ENCODE measurements around the gene CD70. TPM values are rescaled to one million over a fixed set of nuclear protein-coding genes. Genes with fewer than 3 reads are reported as not detected.
"Not testable (repeated sequence)": the region's sequence is repeated elsewhere in the genome, so short reads cannot be mapped to it uniquely, and the experiment has no call there.

CD70 gene
- total and polyA plus RNA-seq, 2 donors (not counting 1 experiment from before 2014, with no cell fraction given), result 23.9 to 49.1 TPM

- no peak overlapping the region for H3K27ac ChIP-seq (ENCODE audit: low read length in 2 of 2)
- H3K4me2 ChIP-seq (replicated peaks; ENCODE audit: low read depth, low read length, poor library complexity, severe bottlenecking), result no peak overlapping the region
- 75% methylated on average over 2 of the region's 2 CpGs for WGBS (ENCODE audit: insufficient coverage)
- no peaks in the 10 kb centered on the region for H3K79me2 ChIP-seq (ENCODE audit: control insufficient read depth, insufficient read depth, low read length)
- peaks cover 0 to 3% (median 0%) of the 10 kb centered on the region in 3 donors for H3K9me3 ChIP-seq (ENCODE audit: control extremely low read depth in 1 of 3, control insufficient read depth in 2 of 3, insufficient read depth in 1 of 3, low read length in 2 of 3)
- peaks cover 0 to 8% (median 0%) of the 10 kb centered on the region in 4 experiments for H3K27me3 ChIP-seq (replicated peaks in 1 of 4; ENCODE audit: control extremely low read depth in 1 of 4, control insufficient read depth in 3 of 4, insufficient read depth in 4 of 4, low read length in 3 of 4)
- H4K20me1 ChIP-seq (ENCODE audit: control insufficient read depth, insufficient read depth, low read length, poor library complexity, severe bottlenecking), result no peaks in the 10 kb centered on the region
- Mint-ChIP-seq H3K27ac (no peak overlapping the region), H3K4me3 (no peak overlapping the region), H3K4me1 (no peaks in the 10 kb centered on the region), H3K9me3 (ENCODE audit: insufficient read depth) (peaks cover 3% of the 10 kb centered on the region), H3K27me3 (peaks cover 18% of the 10 kb centered on the region)
- H3K4me1 ChIP-seq (ENCODE audit: control insufficient read depth in 2 of 2, insufficient read depth in 2 of 2, low read length in 2 of 2), result no peaks in the 10 kb centered on the region
- TF ChIP-seq CTCF (IDR thresholded peaks at IDR 0.05) (no peak), EZH2 (IDR thresholded peaks at IDR 0.05; ENCODE audit: borderline replicate concordance, insufficient read depth, low read depth, low read length, poor library complexity, severe bottlenecking) (no peak)
- intact Hi-C loops (cut with micrococcal nuclease), result loop anchor here (2.0 kb wide), 1 partner anchor 68 kb away; no protein-coding TSS in a partner anchor
- no peak overlapping the region for H2AFZ ChIP-seq (ENCODE audit: insufficient read depth, low read depth, low read length, poor library complexity, severe bottlenecking)
- CTCF ChIA-PET, result interaction anchor here (0.8 to 1.8 kb wide), 2 partner anchors 48 to 69 kb away, joined by 3 to 11 read pairs; no protein-coding TSS in a partner anchor
- H3K9ac ChIP-seq (ENCODE audit: low read length), result no peak overlapping the region
- DNase-seq (peak; percentile 42), ATAC-seq (ENCODE audit: low read depth) (peak; percentile 14)
- H3K4me3 ChIP-seq (ENCODE audit: control extremely low read depth in 1 of 5, extremely low read depth in 1 of 5, insufficient read depth in 1 of 5, low read depth in 2 of 5, low read length in 4 of 5), result no peak overlapping the region
- no peaks in the 10 kb centered on the region for H3K36me3 ChIP-seq (replicated peaks in 1 of 2; ENCODE audit: control extremely low read depth in 1 of 2, control insufficient read depth in 1 of 2, extremely low read depth in 1 of 2, insufficient read depth in 2 of 2, low read length in 1 of 2)
- POLR2A ChIA-PET, result no interaction called here
Measured at GRCh38 chr19:6564393-6564792, 26.6 kb downstream of the CD70 start.

GRCh38 chr19:6562437-6562836 lies 28.5 kb downstream of the CD70 start:
- H3K4me2 ChIP-seq (replicated peaks; ENCODE audit: low read depth, low read length, poor library complexity, severe bottlenecking); H3K36me3 ChIP-seq (replicated peaks in 1 of 2; ENCODE audit: control extremely low read depth in 1 of 2, control insufficient read depth in 1 of 2, extremely low read depth in 1 of 2, insufficient read depth in 2 of 2, low read length in 1 of 2); H3K9me3 ChIP-seq (ENCODE audit: control extremely low read depth in 1 of 3, control insufficient read depth in 2 of 3, insufficient read depth in 1 of 3, low read length in 2 of 3); H3K27me3 ChIP-seq (replicated peaks in 1 of 4; ENCODE audit: control extremely low read depth in 1 of 4, control insufficient read depth in 3 of 4, insufficient read depth in 4 of 4, low read length in 3 of 4); H3K4me3 Mint-ChIP-seq; intact Hi-C loops (cut with micrococcal nuclease); H3K27ac Mint-ChIP-seq; DNase-seq; H3K9ac ChIP-seq (ENCODE audit: low read length); H3K27ac ChIP-seq (ENCODE audit: low read length in 2 of 2); H3K9me3 Mint-ChIP-seq (ENCODE audit: insufficient read depth); ATAC-seq (ENCODE audit: low read depth); H4K20me1 ChIP-seq (ENCODE audit: control insufficient read depth, insufficient read depth, low read length, poor library complexity, severe bottlenecking); H3K79me2 ChIP-seq (ENCODE audit: control insufficient read depth, insufficient read depth, low read length); H3K4me1 Mint-ChIP-seq; H3K4me1 ChIP-seq (ENCODE audit: control insufficient read depth in 2 of 2, insufficient read depth in 2 of 2, low read length in 2 of 2); H2AFZ ChIP-seq (ENCODE audit: insufficient read depth, low read depth, low read length, poor library complexity, severe bottlenecking); H3K4me3 ChIP-seq (ENCODE audit: control extremely low read depth in 1 of 5, extremely low read depth in 1 of 5, insufficient read depth in 1 of 5, low read depth in 2 of 5, low read length in 4 of 5): not testable (repeated sequence)
- ChIA-PET CTCF (interaction anchor here (0.5 to 2.4 kb wide), 14 partner anchors 9 to 302 kb away, joined by 3 to 10 read pairs (median 3); no protein-coding TSS in a partner anchor), POLR2A (interaction anchor here (0.6 to 0.9 kb wide), 3 partner anchors 46 to 212 kb away, joined by 3 to 5 read pairs (median 4); no protein-coding TSS in a partner anchor)
- 38% methylated on average over 1 of the region's 1 CpG for WGBS (ENCODE audit: insufficient coverage)
- H3K27me3 Mint-ChIP-seq, result peaks cover 18% of the 10 kb centered on the region
